Panc1 (cell line): ENCODE measurements around the gene SERGEF. TPM values are rescaled to one million over a fixed set of nuclear protein-coding genes. Genes with fewer than 3 reads are reported as not detected.

ENCODE experiments used
- ATAC-seq: fragments of 200-7000 bp; cut with Tn5 transposase; 2 replicates; pipeline ENCODE4 v1.9.1; 2020; ENCODE audit warnings: mild to moderate bottlenecking, moderate library complexity
- BruUV-seq: library from RNA; stranded (reverse); fragments of 400-500 nt; replicated peaks from 2 replicates; lab custom pipeline; 2021; lab: Mats Ljungman, UMichigan
- CTCF ChIA-PET: fragments of 300-600 bp; sonication (Branson Sonifier 250); formaldehyde crosslinking; loops from one replicate; lab custom pipeline; 2022; ENCODE audit warnings: antibody characterized with exemption; lab: Charles Lee
- POLR2A ChIA-PET: fragments of 300-600 bp; sonication (Branson Sonifier 250); formaldehyde crosslinking; loops from one replicate; lab custom pipeline; 2022; ENCODE audit warnings: antibody characterized with exemption; lab: Charles Lee
- DNase-seq: peaks from one replicate; pipeline ENCODE4 v3.0.0-alpha.2; 2010; ENCODE audit warnings: low read depth, low spot score
- H3K27ac ChIP-seq: 2 replicates; pipeline ENCODE4 v1.5.1; 2011; ENCODE audit warnings: mild to moderate bottlenecking, low read length, inconsistent platforms
- H3K27me3 ChIP-seq: fragments of 200-500 bp; sonication (Bioruptor generic); 2 replicates; pipeline ENCODE4 v1.6.0; 2014; ENCODE audit warnings: low read length, inconsistent platforms; ENCODE audit not compliant: control insufficient read depth, insufficient read depth
- H3K36me3 ChIP-seq: fragments of 200-500 bp; sonication (Bioruptor generic); 2 replicates; pipeline ENCODE4 v1.5.1; 2014; ENCODE audit warnings: inconsistent platforms, mild to moderate bottlenecking, low read length, moderate library complexity; ENCODE audit not compliant: control insufficient read depth, insufficient read depth
- H3K4me1 ChIP-seq: 2 replicates; pipeline ENCODE4 v1.5.1; 2011; ENCODE audit warnings: inconsistent platforms, mild to moderate bottlenecking, low read length, moderate library complexity; ENCODE audit not compliant: control insufficient read depth, insufficient read depth
- H3K4me3 ChIP-seq, 2 experiments: 2 replicates each; pipeline ENCODE4 v1.5.1; 2011 to 2012; ENCODE audit warnings: low read depth in 2 of 2, low read length in 2 of 2, mild to moderate bottlenecking in 2 of 2, inconsistent platforms in 1 of 2, moderate library complexity in 1 of 2
- H3K9me3 ChIP-seq: fragments of 200-500 bp; sonication (Bioruptor generic); 2 replicates; pipeline ENCODE4 v1.5.1; 2014; ENCODE audit warnings: low read depth, mild to moderate bottlenecking, inconsistent platforms, low read length, moderate library complexity; ENCODE audit not compliant: control insufficient read depth, insufficient read depth
- POLR2AphosphoS5 ChIP-seq: IDR thresholded peaks from 2 replicates; pipeline ENCODE4 v1.6.1; 2012; ENCODE audit warnings: mild to moderate bottlenecking, low read depth, low read length, moderate library complexity
- REST ChIP-seq, 2 experiments: IDR thresholded peaks; 2 replicates each; pipeline ENCODE4 v1.6.1; 2011 to 2012; ENCODE audit warnings: low read depth in 2 of 2, control low read depth in 1 of 2, low read length in 1 of 2, mild to moderate bottlenecking in 1 of 2, moderate library complexity in 1 of 2; ENCODE audit not compliant: insufficient read depth in 1 of 2
- SIN3A ChIP-seq: IDR thresholded peaks from 2 replicates; pipeline ENCODE4 v1.6.1; 2012; ENCODE audit warnings: low read depth, mild to moderate bottlenecking, low read length, moderate library complexity, borderline replicate concordance; ENCODE audit not compliant: insufficient read depth
- TCF7L2 ChIP-seq: IDR thresholded peaks from 2 replicates; pipeline ENCODE4 v1.6.1; 2011; ENCODE audit warnings: mild to moderate bottlenecking, low read depth, low read length, inconsistent platforms
- in situ Hi-C: cut with HindIII; loops from 2 replicates; pipeline ENCODE4 v1.10.0; 2016; ENCODE audit warnings: low sequenced_read_pairs, low pct_unique_long_range_greater_than_20kb
- intact Hi-C: fragments of 100-400 bp; cut with micrococcal nuclease; formaldehyde crosslinking; loops from one replicate; pipeline ENCODE4 v1.10.0; 2022; ENCODE audit not compliant: unreplicated experiment
- total RNA-seq: library from RNA; stranded (reverse); gene quantifications from one replicate; pipeline ENCODE4 v1.2.1, GENCODE V29; 2021; ENCODE audit not compliant: unreplicated experiment
- TF ChIP-seq, protein P1 (sequence below): fragments of 450-650 bp; IDR thresholded peaks from 2 replicates; pipeline ENCODE4 v1.5.1; 2017; ENCODE audit warnings: mild to moderate bottlenecking

The SERGEF gene
- total RNA-seq, 1 experiment from 2014 or later: 35.5 TPM

- POLR2A ChIA-PET: no interaction called here
- intact Hi-C loops: no loop called here
- no TSS peak for BruUV-seq
- no peaks in the 10 kb centered on the region for H3K9me3 ChIP-seq
- CTCF ChIA-PET: no interaction called here
- in situ Hi-C loops: no loop called here
- H3K27me3 ChIP-seq: no peaks in the 10 kb centered on the region
- H3K36me3 ChIP-seq: no peaks in the 10 kb centered on the region
- DNase-seq (no peak), ATAC-seq (no peak)
- no peak overlapping the region for H3K27ac ChIP-seq
- H3K4me3 ChIP-seq: no peak overlapping the region
- TF ChIP-seq POLR2AphosphoS5: no peak
- no peak for TF ChIP-seq TCF7L2
- TF ChIP-seq, protein P1, sequence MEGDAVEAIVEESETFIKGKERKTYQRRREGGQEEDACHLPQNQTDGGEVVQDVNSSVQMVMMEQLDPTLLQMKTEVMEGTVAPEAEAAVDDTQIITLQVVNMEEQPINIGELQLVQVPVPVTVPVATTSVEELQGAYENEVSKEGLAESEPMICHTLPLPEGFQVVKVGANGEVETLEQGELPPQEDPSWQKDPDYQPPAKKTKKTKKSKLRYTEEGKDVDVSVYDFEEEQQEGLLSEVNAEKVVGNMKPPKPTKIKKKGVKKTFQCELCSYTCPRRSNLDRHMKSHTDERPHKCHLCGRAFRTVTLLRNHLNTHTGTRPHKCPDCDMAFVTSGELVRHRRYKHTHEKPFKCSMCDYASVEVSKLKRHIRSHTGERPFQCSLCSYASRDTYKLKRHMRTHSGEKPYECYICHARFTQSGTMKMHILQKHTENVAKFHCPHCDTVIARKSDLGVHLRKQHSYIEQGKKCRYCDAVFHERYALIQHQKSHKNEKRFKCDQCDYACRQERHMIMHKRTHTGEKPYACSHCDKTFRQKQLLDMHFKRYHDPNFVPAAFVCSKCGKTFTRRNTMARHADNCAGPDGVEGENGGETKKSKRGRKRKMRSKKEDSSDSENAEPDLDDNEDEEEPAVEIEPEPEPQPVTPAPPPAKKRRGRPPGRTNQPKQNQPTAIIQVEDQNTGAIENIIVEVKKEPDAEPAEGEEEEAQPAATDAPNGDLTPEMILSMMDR: no peak
- TF ChIP-seq SIN3A: no peak
- no peak for TF ChIP-seq REST (IDR thresholded peaks at IDR 0.05; ENCODE audit: insufficient read depth in 1 of 2, low read depth in 2 of 2, low read length in 1 of 2)
- H3K4me1 ChIP-seq: no peaks in the 10 kb centered on the region
These were observed 216.7 kb downstream of the SERGEF start for GRCh38 chr11:17796154-17796553.

DNA sequence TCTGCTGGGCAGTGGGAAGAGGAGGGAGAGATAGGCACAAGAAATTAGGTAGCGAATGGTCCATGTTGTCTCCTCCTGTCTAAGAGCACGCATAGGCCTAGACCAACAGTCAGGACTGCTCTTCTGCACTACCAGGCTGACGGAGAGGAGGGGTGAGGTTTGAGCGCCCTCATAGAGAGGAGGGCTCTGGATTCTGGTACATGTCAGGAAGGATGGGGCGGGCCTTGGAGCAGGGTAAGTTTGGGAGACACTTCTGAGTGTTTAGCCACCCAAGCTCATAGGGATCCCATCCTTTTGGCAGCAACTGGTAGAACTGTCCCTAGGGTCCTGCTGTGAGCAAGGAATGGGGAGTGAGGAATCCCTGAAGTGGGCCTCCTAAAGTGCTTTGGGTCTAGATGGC lies 217.9 kb downstream of the SERGEF start:
- intact Hi-C loops (no loop called here), in situ Hi-C loops (no loop called here)
- DNase-seq (no peak), ATAC-seq (no peak)
- CTCF ChIA-PET: no interaction called here
- no peak overlapping the region for H3K4me3 ChIP-seq
- no TSS peak for BruUV-seq
- H3K27me3 ChIP-seq: no peaks in the 10 kb centered on the region
- POLR2A ChIA-PET: no interaction called here
- H3K27ac ChIP-seq: no peak overlapping the region
- no peaks in the 10 kb centered on the region for H3K4me1 ChIP-seq
- no peaks in the 10 kb centered on the region for H3K36me3 ChIP-seq
- no peak for TF ChIP-seq POLR2AphosphoS5
- TF ChIP-seq, protein P1: no peak
- TF ChIP-seq SIN3A: no peak
- no peaks in the 10 kb centered on the region for H3K9me3 ChIP-seq
